H1 (cell line): ENCODE data around the gene FBXL17. TPM values are rescaled to one million over a fixed set of nuclear protein-coding genes. Genes with fewer than 3 reads are reported as not detected.

Experiments used
- CTCF ChIA-PET: fragments of 300-600 bp; sonication (Branson Sonifier 250); formaldehyde crosslinking; loops from one replicate; lab custom pipeline; 2021; ENCODE audit not compliant: partially characterized antibody; lab: Charles Lee
- POLR2A ChIA-PET: fragments of 300-600 bp; sonication (Branson Sonifier 250); formaldehyde crosslinking; loops from one replicate; lab custom pipeline; 2021; ENCODE audit warnings: inconsistent platforms; ENCODE audit not compliant: partially characterized antibody; lab: Charles Lee
- DNase-seq, 2 experiments: peaks; one replicate each; pipeline versions ENCODE4 v3.0.0 to v3.0.0-alpha.2; 2010 to 2022; ENCODE audit warnings: low spot score in 2 of 2, low read depth in 1 of 2, mixed read lengths in 1 of 2
- FAIRE-seq: peaks from 2 replicates; lab custom pipeline; 2011; peaks lifted over from hg19 to GRCh38; lab: Jason Lieb, UNC
- H2AFZ ChIP-seq: 2 replicates; pipeline ENCODE4 v1.8.1; 2012; ENCODE audit warnings: low read length, inconsistent platforms
- H2AK5ac ChIP-seq: 2 replicates; pipeline ENCODE4 v1.6.1; 2013; ENCODE audit warnings: low read depth, low read length
- H2BK120ac ChIP-seq: replicated peaks from 2 replicates; pipeline ENCODE3; 2013; ENCODE audit warnings: low read depth, low read length, inconsistent platforms
- H2BK12ac ChIP-seq: 2 replicates; pipeline ENCODE4 v1.6.1; 2013; ENCODE audit warnings: low read depth, low read length
- H2BK15ac ChIP-seq: 2 replicates; pipeline ENCODE4 v1.6.1; 2013; ENCODE audit warnings: low read length
- H2BK20ac ChIP-seq: 2 replicates; pipeline ENCODE4 v1.6.1; 2013; ENCODE audit warnings: low read length
- H2BK5ac ChIP-seq: 2 replicates; pipeline ENCODE4 v1.6.1; 2013; ENCODE audit warnings: low read depth, low read length
- H3K14ac ChIP-seq: 2 replicates; pipeline ENCODE4 v1.6.1; 2013; ENCODE audit warnings: inconsistent platforms; ENCODE audit not compliant: insufficient read length
- H3K18ac ChIP-seq: 2 replicates; pipeline ENCODE4 v1.6.1; 2013; ENCODE audit warnings: low read length; ENCODE audit errors: extremely low read depth
- H3K23ac ChIP-seq: 2 replicates; pipeline ENCODE4 v1.6.1; 2013; ENCODE audit warnings: inconsistent platforms; ENCODE audit not compliant: insufficient read length
- H3K23me2 ChIP-seq: 2 replicates; pipeline ENCODE4 v1.6.1; 2013; ENCODE audit warnings: low read depth, low read length
- H3K27ac ChIP-seq: 2 replicates; pipeline ENCODE4 v1.6.1; 2011; ENCODE audit warnings: low read depth, low read length, inconsistent platforms
- H3K27me3 ChIP-seq, 4 experiments: replicated peaks in 1 of 4; 1 replicate in 1 of 4; 2 replicates in 3 of 4; pipeline versions ENCODE4 v1.6.1 to v1.8.1; 2011 to 2013; ENCODE audit warnings: low read length in 3 of 4, mild to moderate bottlenecking in 3 of 4, inconsistent platforms in 2 of 4, mixed read lengths in 2 of 4, moderate library complexity in 1 of 4; ENCODE audit not compliant: control insufficient read depth in 3 of 4, insufficient read depth in 3 of 4; ENCODE audit errors: extremely low read depth in 1 of 4
- H3K36me3 ChIP-seq, 4 experiments: 2 replicates each; pipeline versions ENCODE4 v1.6.1 to v1.8.1; 2011 to 2013; ENCODE audit warnings: mild to moderate bottlenecking in 4 of 4, low read length in 3 of 4, moderate library complexity in 2 of 4, control low read depth in 1 of 4, inconsistent platforms in 1 of 4; ENCODE audit not compliant: insufficient read depth in 4 of 4, control insufficient read depth in 2 of 4
- H3K4ac ChIP-seq: replicated peaks from 2 replicates; pipeline ENCODE3; 2013; ENCODE audit warnings: low read length, low read depth, mixed read lengths, inconsistent platforms; ENCODE audit not compliant: insufficient read length
- H3K4me1 ChIP-seq, 4 experiments: replicated peaks in 1 of 4; 1 replicate in 1 of 4; 2 replicates in 3 of 4; pipeline versions ENCODE4 v1.6.1 to v1.8.1; 2011 to 2013; ENCODE audit warnings: low read length in 3 of 4, inconsistent platforms in 2 of 4, mixed read lengths in 1 of 4; ENCODE audit not compliant: insufficient read depth in 4 of 4, control insufficient read depth in 3 of 4
- H3K4me2 ChIP-seq, 2 experiments: 2 replicates each; pipeline versions ENCODE4 v1.6.1 to v1.8.1; 2011 to 2013; ENCODE audit warnings: low read depth in 2 of 2, low read length in 2 of 2, control low read depth in 1 of 2, inconsistent platforms in 1 of 2, mild to moderate bottlenecking in 1 of 2; ENCODE audit not compliant: insufficient read depth in 1 of 2
- H3K4me3 ChIP-seq, 4 experiments: fragments of 200-600, 300-600 bp in 1 of 4; sonication (generic), shearing (Covaris generic), sonication (Bioruptor Twin) in 1 of 4; 2 replicates each; pipeline versions ENCODE4 v1.5.1 to v1.8.1; 2011 to 2016; ENCODE audit warnings: low read length in 4 of 4, low read depth in 3 of 4, control low read depth in 2 of 4, inconsistent platforms in 2 of 4, mild to moderate bottlenecking in 2 of 4, mixed read lengths in 1 of 4, moderate library complexity in 1 of 4; ENCODE audit not compliant: insufficient read depth in 2 of 4; ENCODE audit errors: extremely low read depth in 1 of 4
- H3K56ac ChIP-seq: replicated peaks from 2 replicates; pipeline ENCODE3; 2013; ENCODE audit warnings: low read depth, mild to moderate bottlenecking, mixed read lengths, low read length, inconsistent platforms; ENCODE audit not compliant: insufficient read length
- H3K79me1 ChIP-seq: 2 replicates; pipeline ENCODE4 v1.6.1; 2013; ENCODE audit warnings: low read depth, low read length, control low read depth
- H3K79me2 ChIP-seq, 2 experiments: 2 replicates each; pipeline versions ENCODE4 v1.6.1 to v1.8.1; 2012 to 2013; ENCODE audit warnings: low read length in 2 of 2, mild to moderate bottlenecking in 2 of 2, inconsistent platforms in 1 of 2; ENCODE audit not compliant: insufficient read depth in 2 of 2, control insufficient read depth in 1 of 2
- H3K9ac ChIP-seq, 4 experiments: replicated peaks in 1 of 4; 1 replicate in 1 of 4; 2 replicates in 3 of 4; pipeline versions ENCODE4 v1.6.1 to v1.8.1; 2011 to 2013; ENCODE audit warnings: low read depth in 3 of 4, low read length in 3 of 4, control low read depth in 2 of 4, mild to moderate bottlenecking in 2 of 4, moderate library complexity in 2 of 4, inconsistent platforms in 1 of 4; ENCODE audit errors: extremely low read depth in 1 of 4
- H3K9me3 ChIP-seq, 2 experiments: 2 replicates each; pipeline versions ENCODE4 v1.6.1 to v1.8.1; 2012 to 2013; ENCODE audit warnings: mild to moderate bottlenecking in 2 of 2, moderate library complexity in 2 of 2, control low read depth in 1 of 2, inconsistent platforms in 1 of 2, low read depth in 1 of 2, low read length in 1 of 2, mixed read lengths in 1 of 2; ENCODE audit not compliant: insufficient read depth in 2 of 2
- H4K20me1 ChIP-seq, 2 experiments: replicated peaks in 1 of 2; 2 replicates each; pipeline versions ENCODE3 to v1.8.1; 2011 to 2013; ENCODE audit warnings: inconsistent platforms in 2 of 2, low read length in 2 of 2, mild to moderate bottlenecking in 1 of 2; ENCODE audit not compliant: insufficient read depth in 2 of 2, control insufficient read depth in 1 of 2
- H4K5ac ChIP-seq: 2 replicates; pipeline ENCODE4 v1.6.1; 2013; ENCODE audit warnings: low read length, low read depth, mixed read lengths, inconsistent platforms; ENCODE audit not compliant: insufficient read length
- H4K8ac ChIP-seq: 2 replicates; pipeline ENCODE4 v1.8.0; 2013; ENCODE audit warnings: mild to moderate bottlenecking, moderate library complexity, low read length, inconsistent platforms; ENCODE audit not compliant: insufficient read depth; ENCODE audit errors: extremely low read depth
- H4K91ac ChIP-seq: replicated peaks from 2 replicates; pipeline ENCODE3; 2013; ENCODE audit warnings: low read length, mixed read lengths, inconsistent platforms; ENCODE audit not compliant: insufficient read length
- BCL11A ChIP-seq, 2 experiments: IDR thresholded peaks; one replicate each; pipeline ENCODE4 v1.6.1; 2011; ENCODE audit warnings: low read depth in 2 of 2, low read length in 2 of 2, mild to moderate bottlenecking in 2 of 2
- CREB1 ChIP-seq: IDR thresholded peaks from 2 replicates; pipeline ENCODE4 v1.6.1; 2012; ENCODE audit warnings: inconsistent platforms
- SRF ChIP-seq: IDR thresholded peaks from 2 replicates; pipeline ENCODE4 v1.6.1; 2011; ENCODE audit warnings: mild to moderate bottlenecking, low read depth, low read length, moderate library complexity
- polyA plus RNA-seq, 7 experiments: library from polyadenylated mRNA; depleted of rRNA in 3 of 7; stranded (reverse) in 5 of 7; unstranded in 2 of 7; fragments of >200 nt in 5 of 7; fragments of 200-250 nt in 2 of 7; gene quantifications; 1 replicate in 5 of 7; 2 replicates in 1 of 7; 4 replicates in 1 of 7; pipeline versions ENCODE4 v1.2.1 to v1.2.3, GENCODE V29; 2011 to 2013; ENCODE audit warnings: missing spikeins in 2 of 7, mixed read lengths in 2 of 7
- total RNA-seq: library from RNA; stranded (reverse); fragmentation: NEBNext Ultra II Directional; extraction: Animal tissue kit (Norgen Biotek cat#: 25700); gene quantifications from 2 replicates; pipeline ENCODE4 v1.2.1, GENCODE V29; 2021

FBXL17 gene
- total and polyA plus RNA-seq, 2 of the 8 experiments (the other 6 are each of a cell fraction or from before 2014, with no cell fraction given), result 0.35 to 4.3 TPM

GRCh38 chr5:108320231-108320630 lies 61.7 kb downstream of the FBXL17 start (continued):
- no peak for TF ChIP-seq SRF
- TF ChIP-seq CREB1, result no peak

- TF ChIP-seq BCL11A (IDR thresholded peaks at IDR 0.05; ENCODE audit: low read depth in 2 of 2, low read length in 2 of 2), result no peak
- TF ChIP-seq, all 59 proteins: peak for 0
Measured at GRCh38 chr5:108315829-108316228, 66.1 kb downstream of the FBXL17 start.

More at GRCh38 chr5:108315829-108316228, 66.1 kb downstream of the FBXL17 start:
- Histone ChIP-seq H2BK15ac (no peak overlapping the region), H3K79me2 (no peaks in the 10 kb centered on the region), H2BK12ac (no peak overlapping the region), H3K27ac (no peak overlapping the region), H2AK5ac (no peak overlapping the region), H3K23me2 (no peaks in the 10 kb centered on the region), H3K4me2 (no peak overlapping the region), H3K18ac (no peak overlapping the region), H3K4me3 (no peak overlapping the region), H3K56ac (no peak overlapping the region), H3K9me3 (no peaks in the 10 kb centered on the region), H3K4ac (no peak overlapping the region), H4K5ac (no peak overlapping the region), H4K20me1 (no peaks in the 10 kb centered on the region), H2AFZ (no peak overlapping the region), H2BK20ac (no peak overlapping the region), H3K36me3 (no peaks in the 10 kb centered on the region), H3K9ac (no peak overlapping the region), H3K27me3 (no peaks in the 10 kb centered on the region), H2BK5ac (no peak overlapping the region), H2BK120ac (no peak overlapping the region), H3K14ac (no peak overlapping the region), H3K79me1 (no peaks in the 10 kb centered on the region), H4K8ac (no peak overlapping the region), H4K91ac (no peak overlapping the region), H3K23ac (no peak overlapping the region), H3K4me1 (no peaks in the 10 kb centered on the region)
- FAIRE-seq (no peak), DNase-seq (no peak)
- CTCF ChIA-PET, result no interaction called here
- POLR2A ChIA-PET, result no interaction called here
